IgD-negative memory B cell (primary cell): ENCODE results near the gene KRTAP6-1. TPM values are rescaled to one million over a fixed set of nuclear protein-coding genes. Genes with fewer than 3 reads are reported as not detected.
A peak's percentile ranks its signal among the peaks of the same experiment; 100 is the strongest.

Experiments used
- H3K27ac Mint-ChIP-seq, 3 donors: one replicate each; pipeline ENCODE4 v1.8.0; 2020 to 2022; ENCODE audit warnings: mild to moderate bottlenecking in 3 of 3, mixed read lengths in 3 of 3, moderate library complexity in 1 of 3
- H3K27me3 Mint-ChIP-seq: one replicate; pipeline ENCODE4 v1.8.0; 2021; ENCODE audit warnings: mixed read lengths
- H3K36me3 Mint-ChIP-seq: one replicate; pipeline ENCODE4 v1.8.0; 2020; ENCODE audit warnings: mild to moderate bottlenecking, mixed read lengths
- H3K4me1 Mint-ChIP-seq, 3 donors: one replicate each; pipeline ENCODE4 v1.8.0; 2020 to 2022; ENCODE audit warnings: mixed read lengths in 3 of 3, mild to moderate bottlenecking in 1 of 3
- H3K4me3 Mint-ChIP-seq, 4 donors: one replicate each; pipeline ENCODE4 v1.8.0; 2020 to 2022; ENCODE audit warnings: mild to moderate bottlenecking in 4 of 4, mixed read lengths in 4 of 4, moderate library complexity in 3 of 4
- H3K9me3 Mint-ChIP-seq, 3 donors: one replicate each; pipeline ENCODE4 v1.8.0; 2020 to 2021; ENCODE audit warnings: mixed read lengths in 3 of 3, mild to moderate bottlenecking in 1 of 3
- polyA plus RNA-seq: library from polyadenylated mRNA; unstranded; fragments of 300-500 nt; fragmentation: Illumina TruSeq; gene quantifications from one replicate; pipeline ENCODE4 v1.2.3, GENCODE V29; 2021

The KRTAP6-1 gene
- polyA plus RNA-seq, result not detected

- H3K36me3 Mint-ChIP-seq, result no peaks in the 10 kb centered on the region
- no peaks in the 10 kb centered on the region for H3K4me1 Mint-ChIP-seq
- H3K4me3 Mint-ChIP-seq, result no peak within 1 kb of the TSS
- H3K9me3 Mint-ChIP-seq, result peaks cover 1 to 12% (median 11%) of the 10 kb centered on the region in 3 donors
- no peak within 1 kb of the TSS for H3K27ac Mint-ChIP-seq
- H3K27me3 Mint-ChIP-seq, result no peaks in the 10 kb centered on the region
These were observed at the start of gene KRTAP6-1 for GRCh38 chr21:30613836-30614235. Gene KRTAP6-1 (minus strand): TSS chr21:30613930. CDS start chr21:30613904, 26 bp downstream.

- H3K4me3 Mint-ChIP-seq, result no peak overlapping the region
- H3K9me3 Mint-ChIP-seq, result peaks cover 2 to 16% (median 6%) of the 10 kb centered on the region in 3 donors
- H3K27ac Mint-ChIP-seq, result no peak overlapping the region
- H3K27me3 Mint-ChIP-seq, result no peaks in the 10 kb centered on the region
- H3K4me1 Mint-ChIP-seq, result no peaks in the 10 kb centered on the region
- no peaks in the 10 kb centered on the region for H3K36me3 Mint-ChIP-seq
These were observed 39.2 kb upstream of the KRTAP6-1 start for GRCh38 chr21:30652891-30653290.

GRCh38 chr21:30646904-30647414 is 33.2 kb upstream of the KRTAP6-1 start:
- Mint-ChIP-seq H3K27ac (no peak overlapping the region), H3K36me3 (no peaks in the 10 kb centered on the region), H3K4me3 (no peak overlapping the region)

GRCh38 chr21:30642564-30642963 is 28.8 kb upstream of the KRTAP6-1 start, which contains the start of gene KRTAP20-3:
Gene KRTAP20-3 (plus strand): TSS chr21:30642864.
- no peak within 1 kb of the TSS for H3K4me3 Mint-ChIP-seq
- no peaks in the 10 kb centered on the region for H3K27me3 Mint-ChIP-seq
- H3K4me1 Mint-ChIP-seq, result no peaks in the 10 kb centered on the region
- H3K36me3 Mint-ChIP-seq, result peaks cover 2% of the 10 kb centered on the region
- peaks cover 3 to 7% (median 5%) of the 10 kb centered on the region in 3 donors for H3K9me3 Mint-ChIP-seq
- H3K27ac Mint-ChIP-seq, result no peak within 1 kb of the TSS

More at GRCh38 chr21:30646904-30647414, 33.2 kb upstream of the KRTAP6-1 start:
- no peaks in the 10 kb centered on the region for H3K27me3 Mint-ChIP-seq
- no peaks in the 10 kb centered on the region for H3K4me1 Mint-ChIP-seq
- H3K9me3 Mint-ChIP-seq, result peaks cover 3 to 19% (median 5%) of the 10 kb centered on the region in 3 donors

GRCh38 chr21:30638686-30639085 is 25.0 kb upstream of the KRTAP6-1 start:
- Mint-ChIP-seq H3K4me1 (no peaks in the 10 kb centered on the region), H3K4me3 (no peak overlapping the region), H3K27ac (no peak overlapping the region), H3K36me3 (peaks cover 2% of the 10 kb centered on the region), H3K9me3 (peaks cover 0 to 5% (median 5%) of the 10 kb centered on the region in 3 donors), H3K27me3 (no peaks in the 10 kb centered on the region)

- Mint-ChIP-seq H3K27me3 (no peaks in the 10 kb centered on the region), H3K4me1 (no peaks in the 10 kb centered on the region), H3K36me3 (peaks cover 2% of the 10 kb centered on the region), H3K4me3 (no peak within 1 kb of the TSS), H3K9me3 (peaks cover 3 to 5% (median 3%) of the 10 kb centered on the region in 3 donors), H3K27ac (no peak within 1 kb of the TSS)
These were observed 21.2 kb upstream of the KRTAP6-1 start, which contains the start of gene KRTAP20-2 for GRCh38 chr21:30634906-30635305. Gene KRTAP20-2 (plus strand): TSS chr21:30635206. CDS start chr21:30635264, 58 bp downstream.

GRCh38 chr21:30629200-30629599 is 15.5 kb upstream of the KRTAP6-1 start:
- H3K36me3 Mint-ChIP-seq, result no peaks in the 10 kb centered on the region
- peaks cover 0 to 2% (median 0%) of the 10 kb centered on the region in 3 donors for H3K4me1 Mint-ChIP-seq
- no peaks in the 10 kb centered on the region for H3K27me3 Mint-ChIP-seq
- no peak overlapping the region for H3K4me3 Mint-ChIP-seq
- H3K27ac Mint-ChIP-seq, result no peak overlapping the region
- H3K9me3 Mint-ChIP-seq, result peaks cover 5 to 8% (median 6%) of the 10 kb centered on the region in 3 donors

- Mint-ChIP-seq H3K27me3 (no peaks in the 10 kb centered on the region), H3K27ac (no peak overlapping the region), H3K36me3 (no peaks in the 10 kb centered on the region), H3K4me1 (peaks cover 0 to 2% (median 0%) of the 10 kb centered on the region in 3 donors), H3K9me3 (peaks cover 5 to 8% (median 7%) of the 10 kb centered on the region in 3 donors), H3K4me3 (no peak overlapping the region)
These were observed 14.4 kb upstream of the KRTAP6-1 start for GRCh38 chr21:30628109-30628508.

GRCh38 chr21:30625449-30626165 is 11.9 kb upstream of the KRTAP6-1 start:
- H3K27me3 Mint-ChIP-seq, result no peaks in the 10 kb centered on the region
- H3K4me1 Mint-ChIP-seq, result peaks cover 0 to 2% (median 0%) of the 10 kb centered on the region in 3 donors
- no peak overlapping the region for H3K27ac Mint-ChIP-seq
- H3K4me3 Mint-ChIP-seq, result no peak overlapping the region
- peaks cover 0 to 8% (median 7%) of the 10 kb centered on the region in 3 donors for H3K9me3 Mint-ChIP-seq
- H3K36me3 Mint-ChIP-seq, result no peaks in the 10 kb centered on the region

GRCh38 chr21:30623362-30623761 is 9.6 kb upstream of the KRTAP6-1 start:
- H3K4me1 Mint-ChIP-seq, result peaks cover 0 to 2% (median 0%) of the 10 kb centered on the region in 3 donors
- no peak overlapping the region for H3K4me3 Mint-ChIP-seq
- no peaks in the 10 kb centered on the region for H3K27me3 Mint-ChIP-seq
- H3K27ac Mint-ChIP-seq, result no peak overlapping the region
- H3K36me3 Mint-ChIP-seq, result no peaks in the 10 kb centered on the region
- H3K9me3 Mint-ChIP-seq, result peaks cover 0 to 9% (median 8%) of the 10 kb centered on the region in 3 donors

GRCh38 chr21:30620522-30620921 is 6.8 kb upstream of the KRTAP6-1 start, which contains the start of gene KRTAP20-4:
Gene KRTAP20-4 (plus strand): TSS chr21:30620627.
- Mint-ChIP-seq H3K4me3 (no peak within 1 kb of the TSS), H3K4me1 (peaks cover 0 to 2% (median 0%) of the 10 kb centered on the region in 3 donors), H3K36me3 (no peaks in the 10 kb centered on the region), H3K27ac (peak within 1 kb of the TSS in 1 of 3 donors; percentile 17), H3K9me3 (peaks cover 0 to 6% (median 2%) of the 10 kb centered on the region in 3 donors), H3K27me3 (no peaks in the 10 kb centered on the region)

GRCh38 chr21:30620080-30620479 is 6.3 kb upstream of the KRTAP6-1 start:
- H3K4me3 Mint-ChIP-seq, result no peak overlapping the region
- H3K9me3 Mint-ChIP-seq, result peaks cover 1 to 6% (median 2%) of the 10 kb centered on the region in 3 donors
- no peaks in the 10 kb centered on the region for H3K27me3 Mint-ChIP-seq
- no peaks in the 10 kb centered on the region for H3K36me3 Mint-ChIP-seq
- H3K27ac Mint-ChIP-seq, result peak overlapping the region in 1 of 3 donors; percentile 17
- peaks cover 0 to 2% (median 0%) of the 10 kb centered on the region in 3 donors for H3K4me1 Mint-ChIP-seq

- Mint-ChIP-seq H3K27ac (no peak within 1 kb of the TSS), H3K4me3 (no peak within 1 kb of the TSS), H3K36me3 (no peaks in the 10 kb centered on the region), H3K27me3 (no peaks in the 10 kb centered on the region), H3K4me1 (no peaks in the 10 kb centered on the region), H3K9me3 (peaks cover 0 to 3% (median 3%) of the 10 kb centered on the region in 3 donors)
These were observed 2.4 kb upstream of the KRTAP6-1 start, which contains the start of gene KRTAP20-1 for GRCh38 chr21:30616125-30616524. Gene KRTAP20-1 (plus strand): TSS chr21:30616425. CDS start chr21:30616455, 30 bp downstream.

GRCh38 chr21:30615199-30615598 is 1.5 kb upstream of the KRTAP6-1 start:
- Mint-ChIP-seq H3K36me3 (no peaks in the 10 kb centered on the region), H3K27me3 (no peaks in the 10 kb centered on the region), H3K27ac (no peak overlapping the region), H3K4me1 (no peaks in the 10 kb centered on the region), H3K9me3 (peaks cover 1 to 10% (median 8%) of the 10 kb centered on the region in 3 donors), H3K4me3 (no peak overlapping the region)

GRCh38 chr21:30612132-30612531 is 1.6 kb downstream of the KRTAP6-1 start:
- peaks cover 1 to 15% (median 9%) of the 10 kb centered on the region in 3 donors for H3K9me3 Mint-ChIP-seq
- no peak overlapping the region for H3K4me3 Mint-ChIP-seq
- H3K4me1 Mint-ChIP-seq, result no peaks in the 10 kb centered on the region
- H3K27me3 Mint-ChIP-seq, result no peaks in the 10 kb centered on the region
- no peak overlapping the region for H3K27ac Mint-ChIP-seq
- H3K36me3 Mint-ChIP-seq, result no peaks in the 10 kb centered on the region
